HEK293T (cell line): Measurements from ENCODE around the gene ZHX3.

ENCODE experiments used
- CTCF ChIA-PET: fragments of 350-600 bp; formaldehyde crosslinking; extraction: SDS; loops from one replicate; lab custom pipeline; 2021; ENCODE audit warnings: antibody characterized with exemption, inconsistent platforms; lab: Yijun Ruan, JAX
- POLR2A ChIA-PET: fragments of 350-600 bp; formaldehyde crosslinking; extraction: SDS; loops from one replicate; lab custom pipeline; 2020; ENCODE audit warnings: antibody characterized with exemption, inconsistent platforms; lab: Yijun Ruan, JAX
- DNase-seq: peaks from one replicate; pipeline ENCODE4 v3.0.0; 2012; ENCODE audit warnings: mixed read lengths; ENCODE audit errors: extremely low spot score
- ARNT ChIP-seq: fragments of 450-650 bp; IDR thresholded peaks from 2 replicates; pipeline ENCODE4 v1.6.1; 2017; ENCODE audit warnings: mild to moderate bottlenecking
- BHLHE40 ChIP-seq: fragments of 450-650 bp; IDR thresholded peaks from 2 replicates; pipeline ENCODE4 v1.6.1; 2016; ENCODE audit warnings: mild to moderate bottlenecking, moderate library complexity, borderline replicate concordance
- CTBP1 ChIP-seq: fragments of 450-650 bp; IDR thresholded peaks from 2 replicates; pipeline ENCODE4 v1.6.1; 2016; ENCODE audit warnings: borderline replicate concordance
- ELF4 ChIP-seq: fragments of 450-650 bp; IDR thresholded peaks from 2 replicates; pipeline ENCODE4 v1.6.1; 2017; ENCODE audit warnings: antibody characterized with exemption
- FOXA1 ChIP-seq: fragments of 450-650 bp; IDR thresholded peaks from 2 replicates; pipeline ENCODE4 v1.6.1; 2016; ENCODE audit warnings: mild to moderate bottlenecking
- FOXK2 ChIP-seq: fragments of 450-650 bp; IDR thresholded peaks from 2 replicates; pipeline ENCODE4 v1.6.1; 2016; ENCODE audit warnings: mild to moderate bottlenecking
- FOXM1 ChIP-seq: fragments of 450-650 bp; IDR thresholded peaks from 2 replicates; pipeline ENCODE4 v1.6.1; 2017; ENCODE audit warnings: mild to moderate bottlenecking, borderline replicate concordance
- HDGF ChIP-seq: fragments of 450-650 bp; IDR thresholded peaks from 2 replicates; pipeline ENCODE4 v1.6.1; 2017; ENCODE audit warnings: antibody characterized with exemption, borderline replicate concordance
- L3MBTL2 ChIP-seq: fragments of 450-650 bp; conservative IDR thresholded peaks from 2 replicates; pipeline ENCODE4 v1.6.1; 2016; ENCODE audit warnings: mild to moderate bottlenecking
- LEF1 ChIP-seq: fragments of 450-650 bp; IDR thresholded peaks from 2 replicates; pipeline ENCODE4 v1.6.1; 2017; ENCODE audit warnings: mild to moderate bottlenecking, borderline replicate concordance
- NFRKB ChIP-seq: fragments of 450-650 bp; IDR thresholded peaks from 2 replicates; pipeline ENCODE4 v1.6.1; 2016; ENCODE audit warnings: mild to moderate bottlenecking, moderate library complexity
- PKNOX1 ChIP-seq: fragments of 450-650 bp; IDR thresholded peaks from 2 replicates; pipeline ENCODE4 v1.6.1; 2016
- SP1 ChIP-seq: fragments of 450-650 bp; IDR thresholded peaks from 2 replicates; pipeline ENCODE4 v1.6.1; 2017
- SUZ12 ChIP-seq: fragments of 450-650 bp; IDR thresholded peaks from 2 replicates; pipeline ENCODE4 v1.6.1; 2016; ENCODE audit warnings: mild to moderate bottlenecking
- TARDBP ChIP-seq: fragments of 450-650 bp; IDR thresholded peaks from 2 replicates; pipeline ENCODE4 v1.6.1; 2016
- ZNF384 ChIP-seq: fragments of 450-650 bp; IDR thresholded peaks from 2 replicates; pipeline ENCODE4 v1.6.1; 2016

Gene ZHX3

DNA sequence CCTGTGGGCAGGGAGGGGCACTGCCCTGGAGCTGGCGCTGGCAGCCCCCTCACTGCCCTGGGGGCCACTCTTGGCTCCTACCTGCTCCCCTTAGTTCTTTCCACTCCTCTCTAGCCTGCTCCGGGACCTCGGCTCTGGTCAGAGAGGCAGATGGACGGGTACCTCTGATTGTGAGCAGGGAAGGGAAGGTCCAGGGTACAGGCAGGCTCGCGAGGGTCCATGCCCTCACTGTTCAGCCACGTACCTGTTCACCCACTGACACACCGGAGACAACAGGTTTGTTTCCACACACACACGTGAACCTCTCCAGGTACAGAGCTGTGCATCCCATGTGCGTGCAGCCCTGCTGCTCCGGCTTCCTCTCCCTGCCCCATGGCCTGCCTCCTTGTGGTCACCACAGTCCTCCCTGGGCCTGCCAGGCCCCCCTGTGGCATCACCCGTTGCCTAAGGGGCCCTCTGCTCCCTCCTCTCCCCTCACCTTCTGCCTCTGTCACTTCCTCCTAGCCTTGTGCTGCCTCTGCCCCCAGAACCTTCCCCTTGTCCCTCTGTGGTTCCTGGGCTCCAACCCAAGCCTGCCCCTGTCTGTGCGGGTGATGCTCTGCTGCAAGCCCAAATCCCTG is 46.8 kb upstream of the ZHX3 start:
- TF ChIP-seq FOXA1 = no peak
- no peak for TF ChIP-seq L3MBTL2
- no peak for TF ChIP-seq SP1
- DNase-seq = no peak
- ChIA-PET CTCF (no interaction called here), POLR2A (no interaction called here)

GRCh38 chr20:41363601-41364000 is 46.1 kb upstream of the ZHX3 start:
- DNase-seq = no peak
- POLR2A ChIA-PET = no interaction called here
- CTCF ChIA-PET = no interaction called here
- TF ChIP-seq LEF1 (no peak), ELF4 (no peak), NFRKB (no peak), PKNOX1 (no peak), SUZ12 (no peak), CTBP1 (no peak), L3MBTL2 (no peak), FOXM1 (no peak), SP1 (no peak), FOXK2 (no peak), HDGF (no peak), ZNF384 (no peak)

DNA sequence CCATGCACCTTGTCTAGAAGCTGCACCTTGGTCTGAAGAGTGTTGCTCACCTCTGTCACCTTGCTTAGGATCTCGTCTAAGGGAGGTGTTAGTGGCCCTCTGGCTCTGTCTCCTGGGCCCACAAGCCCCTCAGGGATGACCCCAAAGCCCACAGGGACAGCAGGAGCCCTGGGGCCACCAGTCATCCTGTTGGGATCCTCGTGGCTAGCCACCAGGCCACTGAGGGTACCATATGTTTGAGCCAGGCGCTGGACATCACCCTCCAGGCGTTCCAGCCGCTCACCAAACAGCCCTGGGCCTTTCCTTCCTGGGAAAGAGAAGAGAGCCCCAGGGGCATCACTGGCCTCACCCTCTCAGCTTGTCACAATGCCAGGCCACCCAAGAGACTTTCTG is 45.2 kb upstream of the ZHX3 start:
- TF ChIP-seq FOXA1 (no peak), ARNT (no peak)
- ChIA-PET CTCF (no interaction called here), POLR2A (no interaction called here)
- no peak for DNase-seq

GRCh38 chr20:41361757-41362747 is 44.5 kb upstream of the ZHX3 start:
- POLR2A ChIA-PET = no interaction called here

GRCh38 chr20:41360831-41361756 is 43.6 kb upstream of the ZHX3 start:
- CTCF ChIA-PET = no interaction called here
- no peak for DNase-seq
- no peak for TF ChIP-seq SP1
- TF ChIP-seq LEF1 = no peak
- TF ChIP-seq CTBP1 = no peak
- TF ChIP-seq FOXM1 = no peak
- no peak for TF ChIP-seq NFRKB
- TF ChIP-seq ARNT = no peak
- no peak for TF ChIP-seq FOXA1
- TF ChIP-seq ELF4 = no peak
- TF ChIP-seq SUZ12 = no peak
- no peak for TF ChIP-seq TARDBP
- TF ChIP-seq ZNF384 = no peak
- TF ChIP-seq L3MBTL2 = no peak
- TF ChIP-seq PKNOX1 = no peak
- TF ChIP-seq FOXK2 = no peak
- TF ChIP-seq HDGF = no peak
- no peak for TF ChIP-seq BHLHE40
- POLR2A ChIA-PET = no interaction called here

More at GRCh38 chr20:41361757-41362747, 44.5 kb upstream of the ZHX3 start:
- TF ChIP-seq BHLHE40 (no peak), PKNOX1 (no peak), L3MBTL2 (no peak), FOXA1 (no peak), FOXK2 (no peak), TARDBP (no peak), NFRKB (no peak), LEF1 (no peak)
- CTCF ChIA-PET = no interaction called here
- DNase-seq = no peak

DNA sequence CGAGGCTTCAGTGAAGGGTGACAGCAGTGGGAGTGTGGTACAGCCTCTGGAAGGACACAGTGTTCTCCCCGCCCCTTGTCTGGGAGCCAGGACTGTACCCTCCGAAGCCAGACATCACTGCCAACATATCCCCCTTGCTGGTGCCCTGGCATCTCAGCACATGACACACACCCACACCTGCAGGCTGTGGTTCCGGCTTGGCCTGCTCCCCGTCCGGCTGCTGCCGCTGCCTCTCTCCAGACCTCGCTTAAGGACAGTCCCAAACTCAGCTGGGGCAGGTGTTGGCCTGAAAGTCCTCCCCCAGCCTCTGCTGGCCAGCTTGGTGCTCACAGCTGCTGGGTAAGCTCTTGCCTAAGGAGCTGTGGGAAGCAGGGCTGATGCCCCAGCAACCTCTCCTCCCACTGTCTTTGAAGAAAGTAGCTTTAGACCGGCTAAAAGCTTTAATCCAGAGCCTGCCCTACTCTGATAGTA is 42.0 kb upstream of the ZHX3 start:
- ChIA-PET CTCF (interaction anchor here (1.1 kb wide), 1 partner anchor 28 kb away, joined by 3 read pairs; no protein-coding TSS in a partner anchor), POLR2A (no interaction called here)
- no peak for DNase-seq
- TF ChIP-seq L3MBTL2 (no peak), ZNF384 (no peak), NFRKB (no peak), SP1 (no peak), ELF4 (no peak), PKNOX1 (no peak), LEF1 (no peak), ARNT (no peak), FOXK2 (no peak), SUZ12 (no peak), FOXM1 (no peak), FOXA1 (no peak), TARDBP (no peak), HDGF (no peak)
